PC-3 (cell line): ENCODE results near the gene SAMD4A. TPM values are rescaled to one million over a fixed set of nuclear protein-coding genes. Genes with fewer than 3 reads are reported as not detected.

Experiments used
- ATAC-seq: fragments of 200-7000 bp; cut with Tn5 transposase; 2 replicates; pipeline ENCODE4 v1.9.1; 2020; ENCODE audit warnings: mild to moderate bottlenecking, moderate library complexity
- BruUV-seq: library from RNA; stranded (reverse); fragments of 400-500 nt; replicated peaks from 2 replicates; lab custom pipeline; 2021; lab: Mats Ljungman, UMichigan
- CTCF ChIA-PET: fragments of 300-600 bp; sonication (Branson Sonifier 250); formaldehyde crosslinking; loops from one replicate; lab custom pipeline; 2022; ENCODE audit warnings: antibody characterized with exemption; lab: Charles Lee
- POLR2A ChIA-PET: fragments of 300-600 bp; sonication (Branson Sonifier 250); formaldehyde crosslinking; loops from one replicate; lab custom pipeline; 2022; ENCODE audit warnings: antibody characterized with exemption; ENCODE audit not compliant: unreplicated experiment; lab: Charles Lee
- DNase-seq: peaks from one replicate; pipeline ENCODE4 v3.0.0-alpha.2; 2015
- H2AFZ ChIP-seq: fragments of 300-600 bp; sonication (generic); 2 replicates; pipeline ENCODE4 v1.6.0; 2016; ENCODE audit warnings: antibody characterized with exemption, low read length
- H3F3A ChIP-seq: fragments of 300-600 bp; sonication (generic); one replicate; pipeline ENCODE4 v1.6.0; 2017; ENCODE audit warnings: antibody characterized with exemption, low read length, control low read depth, mild to moderate bottlenecking; ENCODE audit not compliant: unreplicated experiment
- H3K27ac ChIP-seq: fragments of 300-600 bp; sonication (generic); 2 replicates; pipeline ENCODE4 v1.5.1; 2016; ENCODE audit warnings: mild to moderate bottlenecking, low read length
- H3K27me3 ChIP-seq: fragments of 300-600 bp; sonication (generic); 2 replicates; pipeline ENCODE4 v1.6.1; 2016; ENCODE audit warnings: low read length, mixed read lengths
- H3K36me3 ChIP-seq: fragments of 300-600 bp; sonication (generic); 2 replicates; pipeline ENCODE4 v1.6.1; 2016; ENCODE audit warnings: low read depth, mixed run types, low read length, mixed read lengths
- H3K4me1 ChIP-seq: fragments of 300-600 bp; sonication (generic); 2 replicates; pipeline ENCODE4 v1.5.1; 2016; ENCODE audit warnings: low read length; ENCODE audit not compliant: insufficient read depth
- H3K4me2 ChIP-seq: fragments of 300-600 bp; sonication (generic); 2 replicates; pipeline ENCODE4 v1.6.0; 2016; ENCODE audit warnings: low read length
- H3K4me3 ChIP-seq: fragments of 300-600 bp; sonication (generic); 2 replicates; pipeline ENCODE4 v1.5.1; 2016; ENCODE audit warnings: mild to moderate bottlenecking, low read length, mixed read lengths
- H3K79me2 ChIP-seq: fragments of 300-600 bp; sonication (generic); 2 replicates; pipeline ENCODE4 v1.6.1; 2017; ENCODE audit warnings: low read length, mixed read lengths
- H3K9ac ChIP-seq: fragments of 300-600 bp; sonication (generic); 2 replicates; pipeline ENCODE4 v1.6.0; 2016; ENCODE audit warnings: mild to moderate bottlenecking, low read length
- H3K9me2 ChIP-seq: fragments of 300-600 bp; sonication (generic); replicated peaks from 2 replicates; pipeline ENCODE4 v1.6.1; 2016; ENCODE audit warnings: mixed run types, low read length, mixed read lengths
- H3K9me3 ChIP-seq: fragments of 300-600 bp; sonication (generic); 2 replicates; pipeline ENCODE4 v1.6.1; 2016; ENCODE audit warnings: low read length, mixed read lengths
- H4K20me1 ChIP-seq: fragments of 300-600 bp; sonication (generic); 2 replicates; pipeline ENCODE4 v1.6.1; 2016; ENCODE audit warnings: low read length, mixed read lengths
- EZH2 ChIP-seq: fragments of 300-600 bp; sonication (generic); IDR thresholded peaks from one replicate; pipeline ENCODE4 v1.6.1; 2017; ENCODE audit warnings: antibody characterized with exemption, mild to moderate bottlenecking, low read length; ENCODE audit not compliant: unreplicated experiment
- EZH2phosphoT487 ChIP-seq: fragments of 300-600 bp; sonication (generic); IDR thresholded peaks from 2 replicates; pipeline ENCODE4 v1.6.1; 2018; ENCODE audit warnings: mild to moderate bottlenecking, antibody characterized with exemption, low read length, borderline replicate concordance
- intact Hi-C: fragments of 100-400 bp; cut with micrococcal nuclease; formaldehyde crosslinking; loops from 2 replicates; pipeline ENCODE4 v1.9.0; 2023
- total RNA-seq: library from RNA; depleted of rRNA; stranded (reverse); fragments of >200 nt; gene quantifications from 2 replicates; pipeline ENCODE4 v1.2.3, GENCODE V29; 2014
- TF ChIP-seq, protein P1 (sequence below): fragments of 300-600 bp; sonication (generic); conservative IDR thresholded peaks from 2 replicates; pipeline ENCODE4 v1.5.1; 2017; ENCODE audit warnings: antibody characterized with exemption, low read depth, mild to moderate bottlenecking, low read length

SAMD4A gene
- total RNA-seq, 1 experiment from 2014 or later, result 42.9 TPM

DNA sequence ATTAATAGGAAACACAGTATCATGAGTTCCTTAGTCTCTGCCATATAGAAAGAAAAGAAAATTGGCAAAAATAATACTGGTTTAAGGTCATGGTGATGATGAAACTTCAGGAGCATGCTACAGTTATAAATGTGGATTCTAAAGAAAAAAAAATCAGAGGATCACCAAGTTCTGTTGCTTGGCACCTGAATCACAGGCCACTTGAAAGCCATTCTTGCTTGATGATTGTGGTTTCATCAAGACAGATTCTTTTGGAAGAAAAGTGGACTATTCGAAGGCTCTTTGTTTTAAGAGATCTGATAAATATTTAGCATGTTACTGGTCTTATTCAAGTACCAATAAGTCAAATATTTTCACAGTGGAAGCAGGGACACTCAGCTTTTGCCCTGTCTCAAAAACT lies 148.9 kb downstream of the SAMD4A start:
- ATAC-seq (no peak), DNase-seq (no peak)
- POLR2A ChIA-PET, result no interaction called here
- BruUV-seq, result no TSS peak
- no peaks in the 10 kb centered on the region for H3F3A ChIP-seq
- H3K36me3 ChIP-seq, result no peaks in the 10 kb centered on the region
- H3K9me3 ChIP-seq, result no peaks in the 10 kb centered on the region
- peaks cover 12% of the 10 kb centered on the region for H3K4me1 ChIP-seq
- no peak overlapping the region for H2AFZ ChIP-seq
- peaks cover 19% of the 10 kb centered on the region for H3K79me2 ChIP-seq
- TF ChIP-seq EZH2, result no peak
- TF ChIP-seq, protein P1, sequence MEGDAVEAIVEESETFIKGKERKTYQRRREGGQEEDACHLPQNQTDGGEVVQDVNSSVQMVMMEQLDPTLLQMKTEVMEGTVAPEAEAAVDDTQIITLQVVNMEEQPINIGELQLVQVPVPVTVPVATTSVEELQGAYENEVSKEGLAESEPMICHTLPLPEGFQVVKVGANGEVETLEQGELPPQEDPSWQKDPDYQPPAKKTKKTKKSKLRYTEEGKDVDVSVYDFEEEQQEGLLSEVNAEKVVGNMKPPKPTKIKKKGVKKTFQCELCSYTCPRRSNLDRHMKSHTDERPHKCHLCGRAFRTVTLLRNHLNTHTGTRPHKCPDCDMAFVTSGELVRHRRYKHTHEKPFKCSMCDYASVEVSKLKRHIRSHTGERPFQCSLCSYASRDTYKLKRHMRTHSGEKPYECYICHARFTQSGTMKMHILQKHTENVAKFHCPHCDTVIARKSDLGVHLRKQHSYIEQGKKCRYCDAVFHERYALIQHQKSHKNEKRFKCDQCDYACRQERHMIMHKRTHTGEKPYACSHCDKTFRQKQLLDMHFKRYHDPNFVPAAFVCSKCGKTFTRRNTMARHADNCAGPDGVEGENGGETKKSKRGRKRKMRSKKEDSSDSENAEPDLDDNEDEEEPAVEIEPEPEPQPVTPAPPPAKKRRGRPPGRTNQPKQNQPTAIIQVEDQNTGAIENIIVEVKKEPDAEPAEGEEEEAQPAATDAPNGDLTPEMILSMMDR, result no peak
- no peak overlapping the region for H3K27ac ChIP-seq
- CTCF ChIA-PET, result no interaction called here
- no peak overlapping the region for H3K9ac ChIP-seq
- intact Hi-C loops, result loop anchor here (5.0 kb wide), 1 partner anchor 464 kb away; no protein-coding TSS in a partner anchor
- no peaks in the 10 kb centered on the region for H3K9me2 ChIP-seq
- no peaks in the 10 kb centered on the region for H4K20me1 ChIP-seq
- H3K4me3 ChIP-seq, result no peak overlapping the region
- no peak overlapping the region for H3K4me2 ChIP-seq
- no peaks in the 10 kb centered on the region for H3K27me3 ChIP-seq

DNA sequence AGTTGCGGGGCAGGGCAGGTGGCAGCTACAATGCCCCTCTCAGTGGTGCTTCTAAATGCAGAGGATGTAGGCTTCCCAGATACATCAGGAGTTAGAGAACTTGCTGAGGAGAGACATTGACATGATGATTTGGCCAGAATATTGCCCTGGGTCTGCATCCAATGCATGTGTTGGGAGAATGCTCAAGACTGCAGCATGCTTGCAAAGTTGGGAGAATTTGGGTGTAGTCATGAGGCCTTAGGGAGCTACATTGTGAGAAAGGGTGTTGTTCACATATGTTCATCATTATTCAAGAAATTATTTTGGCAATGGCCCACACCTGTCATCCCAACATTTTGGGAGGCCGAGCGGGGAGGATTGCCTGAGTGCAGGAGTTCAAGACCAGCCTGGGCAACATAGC lies 149.9 kb downstream of the SAMD4A start:
- no peak overlapping the region for H3K4me3 ChIP-seq
- intact Hi-C loops, result loop anchor here (5.0 kb wide), 1 partner anchor 465 kb away; no protein-coding TSS in a partner anchor
- H3F3A ChIP-seq, result no peaks in the 10 kb centered on the region
- peaks cover 11% of the 10 kb centered on the region for H3K4me1 ChIP-seq
- CTCF ChIA-PET, result interaction anchor here (0.5 to 0.6 kb wide), 2 partner anchors 48 to 89 kb away, joined by 7 to 8 read pairs; no protein-coding TSS in a partner anchor
- H3K36me3 ChIP-seq, result no peaks in the 10 kb centered on the region
- no peak overlapping the region for H3K9ac ChIP-seq
- H3K79me2 ChIP-seq, result peaks cover 26% of the 10 kb centered on the region
- POLR2A ChIA-PET, result no interaction called here
- ATAC-seq (no peak), DNase-seq (no peak)
- no peak overlapping the region for H3K4me2 ChIP-seq
- H3K9me2 ChIP-seq, result no peaks in the 10 kb centered on the region
- H3K9me3 ChIP-seq, result no peaks in the 10 kb centered on the region
- BruUV-seq, result no TSS peak
- H3K27me3 ChIP-seq, result no peaks in the 10 kb centered on the region
- TF ChIP-seq, protein P1, result no peak
- no peak for TF ChIP-seq EZH2phosphoT487
- TF ChIP-seq EZH2, result no peak
- no peak overlapping the region for H2AFZ ChIP-seq
- no peak overlapping the region for H3K27ac ChIP-seq
- no peaks in the 10 kb centered on the region for H4K20me1 ChIP-seq

DNA sequence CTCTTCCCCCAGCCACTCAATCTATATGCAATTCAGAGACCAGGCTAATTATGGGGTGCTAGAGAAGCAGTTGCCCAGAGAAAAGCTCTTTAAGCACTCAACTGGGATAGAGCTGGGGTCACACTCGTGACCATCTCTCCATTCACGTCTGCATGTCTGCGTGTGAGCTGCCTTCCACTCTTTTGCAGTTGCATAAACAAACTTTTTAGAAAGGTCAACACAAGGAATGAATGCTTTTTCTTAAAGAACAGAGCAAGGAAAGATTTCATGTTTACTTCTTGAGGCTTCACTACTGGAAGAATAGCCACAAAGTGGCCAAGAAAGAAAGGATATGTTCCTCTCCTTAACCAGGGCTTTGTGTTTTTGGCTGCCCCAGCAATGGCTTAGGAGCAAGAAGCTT lies 151.1 kb downstream of the SAMD4A start:
- no peaks in the 10 kb centered on the region for H3F3A ChIP-seq
- TF ChIP-seq, protein P1, result no peak
- TF ChIP-seq EZH2 (no peak), EZH2phosphoT487 (no peak)
- no TSS peak for BruUV-seq
- H3K4me3 ChIP-seq, result no peak overlapping the region
- H3K4me2 ChIP-seq, result no peak overlapping the region
- H3K9me2 ChIP-seq, result no peaks in the 10 kb centered on the region
- no peaks in the 10 kb centered on the region for H3K27me3 ChIP-seq
- H3K27ac ChIP-seq, result no peak overlapping the region
- no peaks in the 10 kb centered on the region for H4K20me1 ChIP-seq
- ATAC-seq (no peak), DNase-seq (no peak)
- no peak overlapping the region for H3K9ac ChIP-seq
- peaks cover 6% of the 10 kb centered on the region for H3K4me1 ChIP-seq
- intact Hi-C loops, result loop anchor here (5.0 kb wide), 1 partner anchor 466 kb away; no protein-coding TSS in a partner anchor
- H3K9me3 ChIP-seq, result no peaks in the 10 kb centered on the region
- no peak overlapping the region for H2AFZ ChIP-seq
- no peaks in the 10 kb centered on the region for H3K36me3 ChIP-seq
- ChIA-PET CTCF (interaction anchor here (0.6 kb wide), 1 partner anchor 88 kb away, joined by 6 read pairs; no protein-coding TSS in a partner anchor), POLR2A (no interaction called here)
- peaks cover 25% of the 10 kb centered on the region for H3K79me2 ChIP-seq
